Lower lobe of right lung (tissue), 2 donors: Measurements from ENCODE around the gene MOSPD2. TPM values are rescaled to one million over a fixed set of nuclear protein-coding genes. Genes with fewer than 3 reads are reported as not detected.

Experiments
- ATAC-seq, 2 donors: fragments of 200-7000 bp; cut with Tn5 transposase; one replicate each; pipeline ENCODE4 v1.9.1; 2020 to 2022; ENCODE audit warnings: mild to moderate bottlenecking in 2 of 2, moderate library complexity in 2 of 2
- DNase-seq: peaks from one replicate; pipeline ENCODE4 v3.0.0-alpha.2; 2020
- H3K27ac ChIP-seq: fragments of 200-600 bp; one replicate; pipeline ENCODE4 v1.8.0; 2022
- H3K27me3 ChIP-seq: fragments of 200-600 bp; one replicate; pipeline ENCODE4 v1.8.0; 2022; ENCODE audit warnings: low read depth
- H3K36me3 ChIP-seq: fragments of 200-600 bp; one replicate; pipeline ENCODE4 v1.8.0; 2022; ENCODE audit warnings: mild to moderate bottlenecking
- H3K4me1 ChIP-seq: fragments of 200-600 bp; one replicate; pipeline ENCODE4 v1.8.0; 2022
- H3K4me3 ChIP-seq: fragments of 200-600 bp; one replicate; pipeline ENCODE4 v1.8.0; 2022; ENCODE audit warnings: mild to moderate bottlenecking
- H3K9me3 ChIP-seq: fragments of 200-600 bp; one replicate; pipeline ENCODE4 v1.8.0; 2022
- CTCF ChIP-seq: fragments of 200-600 bp; IDR thresholded peaks from one replicate; pipeline ENCODE4 v1.8.0; 2022; ENCODE audit warnings: antibody characterized with exemption, mild to moderate bottlenecking
- intact Hi-C: fragments of 100-400 bp; cut with DNase I; formaldehyde crosslinking; loops from one replicate; pipeline ENCODE4 v1.11.0; 2022
- total RNA-seq: library from RNA; stranded (reverse); fragmentation: NEBNext Ultra II Directional; extraction: Animal tissue kit (Norgen Biotek cat#: 25700); gene quantifications from one replicate; pipeline ENCODE4 v1.2.1, GENCODE V29; 2021
- donor health status: DM: no; HTN: yes; CAD: no; lungs with severe emphysema.

Gene MOSPD2
- total RNA-seq, 1 donor from 2014 or later: 39.8 TPM

DNA sequence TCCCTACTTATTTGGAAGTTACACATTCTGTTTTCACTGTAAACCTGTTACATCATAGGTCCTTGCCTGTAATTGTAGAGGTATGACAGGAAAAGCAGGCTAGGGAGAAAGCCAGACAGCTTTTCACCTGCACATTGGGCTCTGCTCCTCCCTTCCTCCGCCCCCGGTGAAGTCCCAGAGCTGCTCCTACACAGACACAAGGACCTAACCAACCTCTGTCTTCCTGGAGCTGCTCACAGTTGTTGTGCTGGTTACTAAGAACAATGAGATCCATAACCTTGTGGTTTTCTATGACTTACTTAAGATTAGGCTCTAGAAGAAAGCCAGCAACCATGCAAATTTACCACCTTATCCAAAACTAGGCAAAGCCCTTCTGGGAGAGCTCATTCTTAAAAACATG is 40.0 kb downstream of the MOSPD2 start:
- DNase-seq: no peak
- Histone ChIP-seq H3K9me3 (no peaks in the 10 kb centered on the region), H3K36me3 (peaks cover 63% of the 10 kb centered on the region), H3K4me3 (no peak overlapping the region), H3K27me3 (no peaks in the 10 kb centered on the region), H3K27ac (no peak overlapping the region), H3K4me1 (no peaks in the 10 kb centered on the region)
- intact Hi-C loops: no loop called here
- no peak for TF ChIP-seq CTCF
- ATAC-seq: no peak

- DNase-seq (no peak), ATAC-seq (no peak)
- no peak for TF ChIP-seq CTCF
- no peaks in the 10 kb centered on the region for H3K9me3 ChIP-seq
- no peak overlapping the region for H3K27ac ChIP-seq
- peaks cover 68% of the 10 kb centered on the region for H3K36me3 ChIP-seq
- no peaks in the 10 kb centered on the region for H3K27me3 ChIP-seq
- no peak overlapping the region for H3K4me3 ChIP-seq
- no peaks in the 10 kb centered on the region for H3K4me1 ChIP-seq
- intact Hi-C loops: no loop called here
Measured at GRCh38 chrX:14915596-14915995, 42.4 kb downstream of the MOSPD2 start.

- Histone ChIP-seq H3K27ac (no peak overlapping the region), H3K36me3 (peaks cover 67% of the 10 kb centered on the region), H3K4me3 (no peak overlapping the region), H3K4me1 (no peaks in the 10 kb centered on the region), H3K9me3 (no peaks in the 10 kb centered on the region), H3K27me3 (no peaks in the 10 kb centered on the region)
- DNase-seq (no peak), ATAC-seq (no peak)
- intact Hi-C loops: no loop called here
- no peak for TF ChIP-seq CTCF
Measured at GRCh38 chrX:14916017-14916674, 42.9 kb downstream of the MOSPD2 start.

DNA sequence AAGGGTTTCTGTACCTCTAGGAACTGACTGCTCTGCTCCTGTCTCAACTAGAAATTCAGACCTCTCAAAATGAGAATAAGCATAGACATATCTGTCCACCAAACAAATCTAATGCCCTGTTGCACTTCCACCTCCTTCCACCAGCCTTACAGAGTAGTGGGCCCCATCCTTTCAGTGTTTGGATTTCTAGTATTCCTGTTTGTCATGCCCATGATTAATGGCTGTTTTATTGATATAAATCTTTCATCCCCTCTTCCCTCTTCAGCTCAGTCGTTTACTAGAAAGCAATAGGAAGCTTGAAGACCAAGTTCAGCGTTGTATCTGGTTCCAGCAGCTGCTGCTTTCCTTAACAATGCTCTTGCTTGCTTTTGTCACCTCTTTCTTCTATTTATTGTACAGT is 46.2 kb downstream of the MOSPD2 start:
- Histone ChIP-seq H3K27me3 (no peaks in the 10 kb centered on the region), H3K9me3 (no peaks in the 10 kb centered on the region), H3K4me1 (no peaks in the 10 kb centered on the region), H3K27ac (no peak overlapping the region), H3K4me3 (no peak overlapping the region), H3K36me3 (peaks cover 40% of the 10 kb centered on the region)
- TF ChIP-seq CTCF: no peak
- ATAC-seq (no peak), DNase-seq (no peak)
- intact Hi-C loops: no loop called here

GRCh38 chrX:14920196-14920595 is 47.0 kb downstream of the MOSPD2 start:
- no peak overlapping the region for H3K4me3 ChIP-seq
- intact Hi-C loops: no loop called here
- TF ChIP-seq CTCF: no peak
- peaks cover 38% of the 10 kb centered on the region for H3K36me3 ChIP-seq
- no peaks in the 10 kb centered on the region for H3K9me3 ChIP-seq
- ATAC-seq (no peak), DNase-seq (no peak)
- H3K27ac ChIP-seq: no peak overlapping the region
- no peaks in the 10 kb centered on the region for H3K4me1 ChIP-seq
- no peaks in the 10 kb centered on the region for H3K27me3 ChIP-seq
